Fibroblast of lung (primary cell): ENCODE results near the gene SPPL2A. TPM values are rescaled to one million over a fixed set of nuclear protein-coding genes. Genes with fewer than 3 reads are reported as not detected.
A peak's percentile ranks its signal among the peaks of the same experiment; 100 is the strongest.
"Not testable (repeated sequence)": the region's sequence is repeated elsewhere in the genome, so short reads cannot be mapped to it uniquely, and the experiment has no call there.

Experiments
- DNase-seq, 2 donors: peaks; one replicate each; pipeline versions ENCODE4 v3.0.0 to v3.0.0-alpha.2; 2010; ENCODE audit warnings: low read depth in 2 of 2
- H2AFZ ChIP-seq: 2 replicates; pipeline ENCODE4 v1.5.1; 2012; ENCODE audit warnings: low read length, control low read depth, inconsistent platforms
- H3K27ac ChIP-seq: 2 replicates; pipeline ENCODE4 v1.5.1; 2011; ENCODE audit warnings: low read length, control low read depth; ENCODE audit not compliant: insufficient read depth
- H3K27me3 ChIP-seq: 2 replicates; pipeline ENCODE4 v1.5.1; 2011; ENCODE audit warnings: mild to moderate bottlenecking, low read length; ENCODE audit not compliant: control insufficient read depth, insufficient read depth
- H3K36me3 ChIP-seq: 2 replicates; pipeline ENCODE4 v1.5.1; 2011; ENCODE audit warnings: low read length; ENCODE audit not compliant: control insufficient read depth, insufficient read depth
- H3K4me1 ChIP-seq: 2 replicates; pipeline ENCODE4 v1.5.1; 2011; ENCODE audit warnings: low read length; ENCODE audit not compliant: control insufficient read depth, insufficient read depth; ENCODE audit errors: extremely low read depth
- H3K4me2 ChIP-seq: 2 replicates; pipeline ENCODE4 v1.5.1; 2011; ENCODE audit warnings: low read length, control low read depth; ENCODE audit not compliant: insufficient read depth; ENCODE audit errors: extremely low read depth
- H3K4me3 ChIP-seq, 4 experiments: fragments of 200-600 bp in 1 of 4; sonication (generic) in 1 of 4; replicated peaks in 1 of 4; 2 replicates each; pipeline ENCODE4 v1.5.1; 2011 to 2016; ENCODE audit warnings: low read length in 4 of 4, low read depth in 3 of 4, mild to moderate bottlenecking in 3 of 4, control low read depth in 2 of 4, inconsistent platforms in 1 of 4, mixed read lengths in 1 of 4; ENCODE audit not compliant: insufficient read depth in 1 of 4; ENCODE audit errors: control extremely low read depth in 1 of 4
- H3K79me2 ChIP-seq: 2 replicates; pipeline ENCODE4 v1.5.1; 2012; ENCODE audit warnings: mild to moderate bottlenecking, low read length, inconsistent platforms; ENCODE audit not compliant: control insufficient read depth, insufficient read depth
- H3K9ac ChIP-seq: 2 replicates; pipeline ENCODE4 v1.5.1; 2011; ENCODE audit warnings: mild to moderate bottlenecking, low read length, control low read depth; ENCODE audit not compliant: insufficient read depth
- H3K9me3 ChIP-seq: 2 replicates; pipeline ENCODE4 v1.5.1; 2012; ENCODE audit warnings: low read depth, low read length; ENCODE audit not compliant: control insufficient read depth, insufficient read depth
- H4K20me1 ChIP-seq: 2 replicates; pipeline ENCODE4 v1.5.1; 2011; ENCODE audit warnings: low read length; ENCODE audit not compliant: control insufficient read depth, insufficient read depth; ENCODE audit errors: extremely low read depth
- EZH2 ChIP-seq: IDR thresholded peaks from 2 replicates; pipeline ENCODE4 v1.5.1; 2012; ENCODE audit warnings: low read length, control low read depth, mild to moderate bottlenecking; ENCODE audit errors: missing control alignments
- polyA plus RNA-seq, 2 donors: library from polyadenylated mRNA; depleted of rRNA in 1 of 2; stranded (reverse) in 1 of 2; unstranded in 1 of 2; fragments of >200 nt; gene quantifications; 2 replicates each; pipeline ENCODE4 v1.2.1, GENCODE V29; 2011 to 2012; ENCODE audit warnings: missing spikeins in 1 of 2
- total RNA-seq: library from RNA; depleted of rRNA; stranded (reverse); fragments of >200 nt; gene quantifications from 2 replicates; pipeline ENCODE4 v1.2.1, GENCODE V29; 2014
- TF ChIP-seq, protein P1 (sequence below), 2 donors: IDR thresholded peaks in 1 of 2; conservative IDR thresholded peaks in 1 of 2; 1 replicate in 1 of 2; 2 replicates in 1 of 2; pipeline ENCODE4 v1.5.1; 2011 to 2012; ENCODE audit warnings: low read length in 2 of 2, control low read depth in 1 of 2, inconsistent platforms in 1 of 2, low read depth in 1 of 2, mild to moderate bottlenecking in 1 of 2

SPPL2A gene
- total and polyA plus RNA-seq, 2 donors (not counting 1 experiment from before 2014, with no cell fraction given): 97.6 to 120 TPM

DNA sequence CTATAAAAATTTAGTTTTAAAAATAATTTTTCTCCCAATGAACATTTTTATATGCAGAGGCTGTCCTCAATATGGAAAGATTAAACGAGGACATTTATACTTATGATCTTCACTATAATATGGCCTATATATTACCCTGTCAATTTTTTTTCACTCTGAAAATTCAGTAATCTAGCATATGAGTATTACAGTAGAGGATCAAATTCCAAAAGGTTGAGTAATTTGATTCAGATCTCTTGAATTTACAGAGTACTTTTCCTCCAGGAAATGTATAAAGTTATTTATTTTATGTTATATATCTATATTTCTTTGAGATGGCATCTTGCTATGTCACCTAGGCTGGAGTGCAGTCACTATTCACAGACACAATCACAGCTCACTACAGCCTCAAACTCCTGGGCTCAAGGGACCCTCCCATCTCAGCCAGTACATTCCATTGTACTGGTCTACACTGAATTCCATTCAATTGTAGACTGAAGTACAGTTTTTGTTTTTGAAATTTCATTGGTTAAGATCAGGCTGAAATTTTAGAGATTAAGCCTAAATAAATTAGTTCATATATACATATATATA is 62.7 kb downstream of the SPPL2A start:
- peak in 1 of 2 donors; percentile 10 for DNase-seq

DNA sequence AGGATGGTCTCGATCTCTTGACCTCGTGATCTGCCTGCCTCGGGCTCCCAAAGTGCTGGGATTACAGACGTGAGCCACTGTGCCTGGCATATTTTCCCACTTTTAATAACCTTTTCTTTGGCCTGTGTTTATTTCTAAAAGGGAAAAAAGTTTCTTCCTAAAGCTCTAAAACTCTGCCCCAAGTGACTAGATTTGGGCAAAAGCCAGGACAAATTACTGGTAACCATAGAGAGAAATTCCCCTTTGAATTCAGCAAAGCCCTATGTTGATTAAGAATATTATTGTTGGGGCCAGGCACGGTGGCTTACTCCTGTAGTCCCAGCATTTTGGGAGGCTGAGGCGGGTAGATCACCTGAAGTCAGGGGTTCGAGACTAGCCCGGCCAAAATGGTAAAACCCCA is 67.4 kb downstream of the SPPL2A start:
- DNase-seq: no peak
- Histone ChIP-seq H3K27me3 (no peaks in the 10 kb centered on the region), H4K20me1 (no peaks in the 10 kb centered on the region), H3K9me3 (no peaks in the 10 kb centered on the region), H3K4me1 (no peaks in the 10 kb centered on the region), H3K27ac (no peak overlapping the region), H3K36me3 (no peaks in the 10 kb centered on the region), H3K4me2 (no peak overlapping the region), H3K9ac (no peak overlapping the region), H3K4me3 (no peak overlapping the region), H3K79me2 (no peaks in the 10 kb centered on the region), H2AFZ (no peak overlapping the region)
- TF ChIP-seq, protein P1, sequence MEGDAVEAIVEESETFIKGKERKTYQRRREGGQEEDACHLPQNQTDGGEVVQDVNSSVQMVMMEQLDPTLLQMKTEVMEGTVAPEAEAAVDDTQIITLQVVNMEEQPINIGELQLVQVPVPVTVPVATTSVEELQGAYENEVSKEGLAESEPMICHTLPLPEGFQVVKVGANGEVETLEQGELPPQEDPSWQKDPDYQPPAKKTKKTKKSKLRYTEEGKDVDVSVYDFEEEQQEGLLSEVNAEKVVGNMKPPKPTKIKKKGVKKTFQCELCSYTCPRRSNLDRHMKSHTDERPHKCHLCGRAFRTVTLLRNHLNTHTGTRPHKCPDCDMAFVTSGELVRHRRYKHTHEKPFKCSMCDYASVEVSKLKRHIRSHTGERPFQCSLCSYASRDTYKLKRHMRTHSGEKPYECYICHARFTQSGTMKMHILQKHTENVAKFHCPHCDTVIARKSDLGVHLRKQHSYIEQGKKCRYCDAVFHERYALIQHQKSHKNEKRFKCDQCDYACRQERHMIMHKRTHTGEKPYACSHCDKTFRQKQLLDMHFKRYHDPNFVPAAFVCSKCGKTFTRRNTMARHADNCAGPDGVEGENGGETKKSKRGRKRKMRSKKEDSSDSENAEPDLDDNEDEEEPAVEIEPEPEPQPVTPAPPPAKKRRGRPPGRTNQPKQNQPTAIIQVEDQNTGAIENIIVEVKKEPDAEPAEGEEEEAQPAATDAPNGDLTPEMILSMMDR (conservative IDR thresholded peaks at IDR 0.05 in 1 of 2, IDR thresholded peaks at IDR 0.05 in 1 of 2; ENCODE audit: low read depth in 1 of 2, low read length in 2 of 2): no peak
- no peak for TF ChIP-seq EZH2

More for the DNA sequence above, 62.7 kb downstream of the SPPL2A start:
- no peak overlapping the region for H3K4me2 ChIP-seq
- no peaks in the 10 kb centered on the region for H3K36me3 ChIP-seq
- H4K20me1 ChIP-seq: no peaks in the 10 kb centered on the region
- H3K27ac ChIP-seq: no peak overlapping the region
- H3K4me3 ChIP-seq: no peak overlapping the region
- no peaks in the 10 kb centered on the region for H3K4me1 ChIP-seq
- no peaks in the 10 kb centered on the region for H3K9me3 ChIP-seq
- TF ChIP-seq EZH2: no peak
- TF ChIP-seq, protein P1 (conservative IDR thresholded peaks at IDR 0.05 in 1 of 2, IDR thresholded peaks at IDR 0.05 in 1 of 2; ENCODE audit: low read depth in 1 of 2, low read length in 2 of 2): no peak
- no peak overlapping the region for H3K9ac ChIP-seq
- H2AFZ ChIP-seq: no peak overlapping the region
- no peaks in the 10 kb centered on the region for H3K27me3 ChIP-seq
- H3K79me2 ChIP-seq: no peaks in the 10 kb centered on the region

DNA sequence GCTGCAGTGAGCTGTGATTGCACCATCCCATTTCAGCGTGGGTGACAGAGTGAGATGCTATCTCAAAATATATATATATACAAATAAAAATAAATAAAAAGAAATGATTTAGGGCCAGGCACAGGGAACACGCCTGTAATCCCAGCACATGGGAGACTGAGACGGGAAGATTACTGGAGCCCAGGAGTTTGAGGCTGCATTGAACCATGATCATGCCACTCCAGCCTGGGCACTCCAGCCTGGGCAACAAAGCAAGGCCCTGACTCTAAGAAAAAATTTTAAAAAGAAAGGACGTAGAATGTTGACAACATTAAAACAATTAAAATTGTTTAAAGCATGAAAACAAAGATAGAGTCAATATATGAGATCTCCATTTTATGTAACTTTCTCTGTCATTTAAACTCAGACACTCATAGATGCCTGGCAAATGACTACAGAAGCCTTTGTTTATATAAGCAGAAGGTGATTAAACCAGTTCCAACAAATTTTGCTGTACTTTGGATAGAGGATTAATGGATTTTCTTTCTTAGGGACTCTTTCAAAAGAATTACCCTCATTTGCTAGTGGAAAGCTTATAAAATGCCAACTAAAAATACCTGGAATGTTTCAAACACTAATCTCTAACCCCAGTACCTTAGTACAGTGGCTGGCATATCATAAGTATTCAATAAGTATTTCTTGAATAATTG is 68.3 kb downstream of the SPPL2A start:
- no peaks in the 10 kb centered on the region for H3K27me3 ChIP-seq
- TF ChIP-seq EZH2: no peak
- TF ChIP-seq, protein P1 (conservative IDR thresholded peaks at IDR 0.05 in 1 of 2, IDR thresholded peaks at IDR 0.05 in 1 of 2; ENCODE audit: low read depth in 1 of 2, low read length in 2 of 2): no peak
- H3K9me3 ChIP-seq: no peaks in the 10 kb centered on the region
- H3K9ac ChIP-seq: no peak overlapping the region
- no peaks in the 10 kb centered on the region for H3K79me2 ChIP-seq
- no peaks in the 10 kb centered on the region for H3K4me1 ChIP-seq
- no peak overlapping the region for H2AFZ ChIP-seq
- H3K4me2 ChIP-seq: no peak overlapping the region
- H3K36me3 ChIP-seq: no peaks in the 10 kb centered on the region
- H3K27ac ChIP-seq: no peak overlapping the region
- peak; percentile 8 to 62 for DNase-seq
- no peaks in the 10 kb centered on the region for H4K20me1 ChIP-seq
- no peak overlapping the region for H3K4me3 ChIP-seq

DNA sequence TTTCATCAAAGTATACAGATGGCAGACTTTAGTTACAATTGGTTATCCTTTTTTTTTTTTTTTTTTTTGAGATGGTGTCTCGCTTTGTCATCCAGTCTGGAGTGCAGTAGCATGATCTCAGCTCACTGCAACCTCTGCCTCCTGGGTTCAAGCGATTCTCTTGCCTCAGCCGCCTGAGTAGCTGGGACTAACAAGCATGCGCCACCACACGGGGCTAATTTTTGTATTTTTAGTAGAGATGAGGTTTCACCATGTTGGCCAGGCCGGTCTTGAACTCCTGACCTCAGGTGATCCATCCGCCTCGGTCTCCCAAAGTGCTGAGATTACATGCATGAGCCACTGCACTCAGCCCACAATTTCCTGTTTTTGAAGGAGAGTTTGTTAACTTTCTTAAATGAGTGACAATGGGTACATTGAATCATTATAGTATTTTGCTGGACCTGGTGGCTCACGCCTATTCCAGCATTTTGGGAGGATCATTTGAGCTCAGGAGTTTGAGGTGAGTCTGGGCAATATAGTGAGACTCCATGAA is 70.8 kb downstream of the SPPL2A start:
- not testable (repeated sequence) for H3K9ac ChIP-seq, H3K27ac ChIP-seq, H3K36me3 ChIP-seq, DNase-seq, H2AFZ ChIP-seq, H4K20me1 ChIP-seq, H3K79me2 ChIP-seq, H3K27me3 ChIP-seq, H3K4me1 ChIP-seq, H3K4me2 ChIP-seq, H3K4me3 ChIP-seq, H3K9me3 ChIP-seq
